SK-MEL-5 (cell line): ENCODE results near the gene NUTM2G. TPM values are rescaled to one million over a fixed set of nuclear protein-coding genes. Genes with fewer than 3 reads are reported as not detected.
"Not testable (repeated sequence)": the region's sequence is repeated elsewhere in the genome, so short reads cannot be mapped to it uniquely, and the experiment has no call there.

Experiments
- DNase-seq: peaks from one replicate; pipeline ENCODE4 v3.0.0-alpha.2; 2016; ENCODE audit warnings: low read depth, low spot score
- in situ Hi-C: cut with HindIII; loops from 2 replicates; pipeline ENCODE4 v1.10.0; 2016; ENCODE audit warnings: low sequenced_read_pairs, high pct_unique_total_duplicates, low pct_unique_long_range_greater_than_20kb
- polyA plus RNA-seq, 2 experiments: library from polyadenylated mRNA; depleted of rRNA; stranded (reverse); fragments of >200 nt; gene quantifications; 2 replicates each; pipeline ENCODE4 v1.2.3, GENCODE V29; 2015
- total RNA-seq: library from RNA; depleted of rRNA; stranded (reverse); fragments of >200 nt; shearing (Covaris generic); gene quantifications from 2 replicates; pipeline ENCODE4 v1.2.3, GENCODE V29; 2014; rRNA removed

The NUTM2G gene, protein sequence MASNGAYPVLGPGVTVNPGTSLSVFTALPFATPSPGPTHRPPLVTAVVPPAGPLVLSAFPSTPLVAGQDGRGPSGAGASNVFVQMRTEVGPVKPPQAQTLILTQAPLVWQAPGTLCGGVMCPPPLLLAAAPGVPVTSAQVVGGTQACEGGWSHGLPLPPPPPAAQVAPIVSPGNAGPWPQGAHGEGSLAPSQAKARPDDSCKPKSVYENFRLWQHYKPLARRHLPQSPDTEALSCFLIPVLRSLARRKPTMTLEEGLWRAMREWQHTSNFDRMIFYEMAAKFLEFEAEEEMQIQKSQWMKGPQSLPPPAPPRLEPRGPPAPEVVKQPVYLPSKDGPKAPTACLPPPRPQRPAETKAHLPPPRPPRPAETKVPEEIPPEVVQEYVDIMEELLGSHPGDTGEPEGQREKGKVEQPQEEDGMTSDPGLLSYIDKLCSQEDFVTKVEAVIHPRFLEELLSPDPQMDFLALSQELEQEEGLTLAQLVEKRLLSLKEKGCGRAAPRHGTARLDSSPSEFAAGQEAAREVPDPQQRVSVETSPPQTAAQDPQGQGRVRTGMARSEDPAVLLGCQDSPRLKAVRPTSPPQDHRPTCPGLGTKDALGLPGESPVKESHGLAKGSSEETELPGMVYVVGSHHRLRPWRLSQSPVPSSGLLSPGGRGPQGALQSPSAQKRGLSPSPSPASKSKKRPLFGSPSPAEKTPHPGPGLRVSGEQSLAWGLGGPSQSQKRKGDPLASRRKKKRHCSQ
- not detected in 2 replicates for total RNA-seq
- not detected in 2 replicates for polyA plus RNA-seq (2015; cell fraction: cytosol; rRNA removed)
- not detected in 2 replicates for polyA plus RNA-seq (2015; cell fraction: nucleus; rRNA removed)

DNA sequence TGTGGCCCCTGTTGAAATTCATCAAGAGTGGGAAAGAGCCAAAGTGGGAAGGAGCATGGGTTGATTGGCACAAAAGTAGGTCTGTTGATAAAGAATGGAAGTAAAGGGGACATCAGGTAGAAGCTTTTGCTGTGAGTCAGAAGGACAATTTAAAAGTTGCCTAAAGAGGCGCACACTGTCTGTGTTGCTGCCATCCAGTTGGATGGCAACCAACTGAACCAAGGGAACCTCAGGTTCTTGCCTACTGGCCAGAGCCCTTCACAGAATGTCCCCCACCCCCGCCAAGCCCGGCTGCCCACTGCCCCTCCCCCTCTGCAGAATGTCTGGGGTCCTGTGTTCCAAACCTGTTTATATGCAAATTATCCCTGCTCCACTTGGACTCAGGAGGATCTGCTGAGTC is at the start of gene NUTM2G:
Gene NUTM2G (plus strand): TSS at position 301 of the 400 bp plus-strand sequence. CDS start 182 bp downstream, outside the sequence.
- in situ Hi-C loops, DNase-seq: not testable (repeated sequence)

DNA sequence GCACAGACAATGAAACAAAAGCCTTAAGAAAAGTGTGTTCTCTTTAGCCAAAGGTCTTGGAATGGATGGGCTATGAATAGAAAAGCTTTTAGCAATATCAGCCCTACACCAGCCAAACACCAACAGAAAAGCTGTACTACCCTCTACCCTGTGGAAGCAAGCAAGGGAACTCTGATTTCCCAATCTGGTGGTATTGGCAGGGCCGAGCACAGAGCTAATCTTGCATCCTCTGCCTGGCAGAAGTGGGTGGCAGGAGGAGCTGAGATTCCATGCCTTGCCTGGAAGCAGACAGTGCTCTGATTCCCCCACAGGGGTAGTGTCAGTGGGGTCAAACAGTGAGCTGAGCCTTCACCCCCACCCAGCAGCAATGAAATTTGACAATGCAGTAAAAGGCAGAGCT is 44.7 kb upstream of the NUTM2G start:
- in situ Hi-C loops = no loop called here
- DNase-seq = no peak

GRCh38 chr9:96884443-96884842 is 44.2 kb upstream of the NUTM2G start:
- in situ Hi-C loops = no loop called here
- DNase-seq = no peak

- in situ Hi-C loops = no loop called here
These were observed 43.2 kb upstream of the NUTM2G start for GRCh38 chr9:96885424-96885823.

GRCh38 chr9:96888591-96888990 is 40.1 kb upstream of the NUTM2G start:
- in situ Hi-C loops = no loop called here
- no peak for DNase-seq

More at GRCh38 chr9:96885424-96885823, 43.2 kb upstream of the NUTM2G start:
- DNase-seq = no peak

DNA sequence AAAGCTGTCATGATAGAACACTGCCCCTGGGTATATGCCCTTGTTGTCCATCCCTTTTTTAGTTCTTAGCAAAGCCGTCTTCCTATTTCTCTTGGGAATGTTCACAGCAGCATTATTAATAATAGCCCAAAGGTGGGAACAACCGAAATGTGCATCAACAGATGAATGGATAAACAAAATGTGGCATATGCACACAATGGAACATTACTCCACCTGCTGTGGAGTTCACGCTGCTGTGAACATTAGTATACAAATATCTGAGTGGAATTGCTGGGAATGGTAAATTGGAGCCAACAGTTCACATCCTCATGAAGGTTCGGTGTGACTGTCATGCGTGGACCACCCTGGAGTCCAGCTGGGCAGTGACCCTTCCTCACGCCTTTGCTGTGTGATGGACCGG is 36.5 kb upstream of the NUTM2G start:
- no peak for DNase-seq
- in situ Hi-C loops = no loop called here

- in situ Hi-C loops, DNase-seq: not testable (repeated sequence)
These were observed 28.6 kb upstream of the NUTM2G start for GRCh38 chr9:96900010-96900409.

DNA sequence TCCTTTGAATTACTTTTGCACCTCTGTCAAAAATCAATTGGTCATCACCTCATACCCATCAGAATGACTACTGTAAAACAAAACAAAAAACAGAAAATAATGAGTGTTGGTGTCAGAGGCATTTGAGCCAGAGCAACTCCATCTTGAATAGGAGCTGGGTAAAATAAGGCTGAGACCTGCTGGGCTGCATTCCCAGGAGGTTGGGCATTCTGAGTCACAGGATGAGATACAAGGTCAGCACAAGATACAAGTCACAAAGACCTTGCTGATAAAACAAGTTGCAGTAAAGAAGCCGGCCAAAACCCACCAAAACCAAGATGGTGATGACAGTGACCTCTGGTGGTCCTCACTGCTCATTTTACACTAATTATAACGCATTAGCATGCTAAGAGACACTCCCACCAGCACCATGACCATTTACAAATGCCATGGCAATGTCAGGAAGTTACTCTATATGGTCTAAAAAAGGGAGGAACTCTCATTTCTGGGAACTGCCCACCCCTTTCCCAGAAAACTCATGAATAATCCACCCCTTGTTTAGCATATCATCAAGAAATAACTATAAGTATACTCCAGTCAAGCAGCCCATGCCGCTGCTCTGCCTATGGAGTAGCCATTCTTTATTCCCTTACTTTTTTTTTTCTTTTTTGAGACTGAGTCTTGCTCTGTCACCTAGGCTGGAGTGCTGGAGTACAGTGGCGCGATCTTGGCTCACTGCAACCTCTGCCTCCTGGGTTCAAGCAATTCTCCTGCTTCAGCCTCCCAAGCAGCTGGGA is 23.5 kb upstream of the NUTM2G start:
- in situ Hi-C loops = not testable (repeated sequence)
- DNase-seq = peak; percentile 31

DNA sequence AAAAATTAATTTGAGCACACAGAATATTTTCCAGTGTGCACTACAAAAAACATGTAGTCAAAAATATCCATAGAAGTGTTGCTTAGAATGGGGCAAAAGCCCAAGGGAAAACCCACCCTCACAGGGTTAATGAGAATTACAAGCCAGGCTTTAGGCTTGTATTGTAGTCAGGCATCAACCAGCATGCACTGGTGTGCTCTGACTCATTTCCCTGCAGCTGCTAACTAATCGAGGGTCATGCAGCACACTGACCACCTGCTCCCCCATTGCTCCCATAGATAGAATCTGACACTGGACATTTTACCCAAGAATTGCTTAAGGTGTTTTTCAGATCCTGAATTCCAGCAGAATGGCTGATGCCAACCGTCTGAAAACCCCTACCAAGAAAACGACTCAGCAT is 20.2 kb upstream of the NUTM2G start:
- in situ Hi-C loops = not testable (repeated sequence)

DNA sequence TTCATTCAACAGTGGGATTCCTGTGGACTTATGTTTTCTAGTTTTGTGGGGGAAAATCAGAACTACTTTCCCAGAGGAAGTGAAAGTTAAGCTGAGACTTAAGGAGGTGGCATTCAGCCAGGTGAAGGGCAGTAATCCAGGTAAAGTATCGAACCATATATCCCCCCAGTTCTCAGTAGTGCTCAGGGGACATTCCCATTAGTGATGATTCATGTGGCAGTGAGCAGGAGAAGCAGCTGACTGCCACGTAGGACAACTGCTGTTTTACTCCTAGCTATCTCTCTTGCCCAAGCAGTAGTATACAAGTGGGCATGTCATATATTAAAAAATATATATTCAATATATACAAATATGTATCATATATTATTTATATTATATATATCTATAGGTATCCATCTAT is 13.1 kb upstream of the NUTM2G start:
- in situ Hi-C loops, DNase-seq: not testable (repeated sequence)

More for the DNA sequence above, 20.2 kb upstream of the NUTM2G start:
- DNase-seq = not testable (repeated sequence)

GRCh38 chr9:96916531-96916930 is 12.1 kb upstream of the NUTM2G start:
- DNase-seq, in situ Hi-C loops: not testable (repeated sequence)

- in situ Hi-C loops, DNase-seq: not testable (repeated sequence)
These were observed 10.1 kb upstream of the NUTM2G start for GRCh38 chr9:96918550-96918949.

DNA sequence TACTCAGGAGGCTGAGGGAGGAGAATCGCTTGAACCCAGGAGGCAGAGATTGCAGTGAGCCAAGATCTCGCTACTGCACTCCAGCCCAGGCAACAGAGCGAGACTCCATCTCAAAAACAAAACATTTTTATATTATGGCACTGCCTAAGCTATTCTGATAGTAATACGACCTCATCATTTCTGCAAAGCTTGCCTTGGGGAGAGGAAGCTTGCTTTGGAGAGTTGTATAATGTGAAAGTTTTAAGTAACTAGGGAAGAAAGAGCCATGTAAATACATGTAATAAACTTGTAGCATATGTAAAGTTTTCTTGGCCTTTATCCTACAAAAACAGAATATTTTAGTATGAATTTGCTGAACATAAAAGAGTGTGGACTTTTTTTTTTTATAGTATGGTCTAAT is 7.8 kb upstream of the NUTM2G start:
- DNase-seq, in situ Hi-C loops: not testable (repeated sequence)

DNA sequence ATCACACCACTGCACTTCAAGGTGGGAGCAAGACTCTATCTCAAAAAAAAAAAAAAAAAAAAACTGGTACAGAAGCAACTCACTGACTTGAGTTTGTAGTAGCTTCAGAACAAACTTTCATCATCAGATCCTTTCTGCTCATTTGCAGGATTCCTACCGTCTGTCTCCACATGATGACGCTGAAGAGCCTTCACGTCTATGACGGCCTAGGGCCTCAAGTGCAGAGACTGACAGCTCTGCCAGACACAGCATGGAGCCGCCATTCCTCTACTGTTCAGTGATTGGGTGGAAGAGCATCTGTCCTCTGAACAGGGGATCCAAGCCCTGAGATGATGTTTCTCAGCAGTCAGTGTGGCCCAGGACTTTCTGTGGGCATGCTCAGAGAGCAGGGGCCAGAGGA is 3.1 kb upstream of the NUTM2G start:
- peak; percentile 35 for DNase-seq
- in situ Hi-C loops = not testable (repeated sequence)

DNA sequence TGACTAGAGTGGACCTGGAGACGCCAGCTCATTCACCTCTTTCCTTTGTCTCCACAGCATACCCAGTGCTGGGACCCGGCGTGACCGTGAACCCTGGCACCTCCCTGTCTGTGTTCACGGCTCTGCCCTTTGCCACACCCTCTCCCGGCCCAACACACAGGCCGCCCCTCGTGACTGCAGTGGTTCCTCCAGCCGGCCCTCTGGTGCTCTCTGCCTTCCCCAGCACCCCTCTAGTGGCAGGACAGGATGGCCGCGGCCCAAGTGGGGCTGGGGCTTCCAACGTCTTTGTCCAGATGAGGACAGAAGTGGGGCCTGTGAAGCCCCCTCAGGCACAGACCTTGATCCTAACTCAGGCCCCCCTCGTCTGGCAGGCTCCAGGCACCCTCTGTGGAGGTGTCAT is 3.0 kb downstream of the NUTM2G start:
- DNase-seq, in situ Hi-C loops: not testable (repeated sequence)

- in situ Hi-C loops = not testable (repeated sequence)
These were observed 5.5 kb downstream of the NUTM2G start for GRCh38 chr9:96934097-96934496.

GRCh38 chr9:96934706-96935105 is 6.1 kb downstream of the NUTM2G start:
- in situ Hi-C loops, DNase-seq: not testable (repeated sequence)

More at GRCh38 chr9:96934097-96934496, 5.5 kb downstream of the NUTM2G start:
- DNase-seq = not testable (repeated sequence)
